ENCODE results near the gene METAP1.
"Not testable (repeated sequence)": the region's sequence is repeated elsewhere in the genome, so short reads cannot be mapped to it uniquely, and the experiment has no call there.

The METAP1 gene

GRCh38 chr4:98995183-98996055 is at the start of gene METAP1:
Gene METAP1, plus strand, starts transcription at chr4:98995721. Its CDS starts 33 bp downstream, at chr4:98995754.
- in situ Hi-C loops (cut with MboI; ENCODE audit: low sequenced_read_pairs) = no loop called here

GRCh38 chr4:98946359-98946758 is 49.2 kb upstream of the METAP1 start:
- in situ Hi-C loops (cut with MboI; ENCODE audit: low sequenced_read_pairs) = no loop called here

GRCh38 chr4:98950925-98951324 is 44.6 kb upstream of the METAP1 start:
- in situ Hi-C loops (cut with MboI; ENCODE audit: low sequenced_read_pairs) = no loop called here

DNA sequence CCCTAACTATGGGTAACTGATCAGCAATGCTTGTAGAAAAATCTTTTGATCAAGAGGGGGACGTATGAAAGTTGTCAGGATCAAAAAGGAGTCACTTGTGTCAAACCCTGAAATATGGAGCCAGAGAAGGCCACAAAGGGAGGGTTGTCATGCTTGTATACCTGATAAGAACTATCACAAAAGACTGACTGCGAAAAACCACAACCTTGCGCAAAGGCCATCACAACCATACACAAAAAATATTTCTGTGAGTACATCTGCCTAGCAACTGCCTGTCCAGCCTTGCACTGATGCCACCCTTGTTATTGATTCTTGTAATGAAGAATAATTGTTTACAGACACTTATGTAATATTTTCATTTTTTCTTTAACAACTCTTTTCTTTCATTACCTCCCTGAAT is 43.8 kb upstream of the METAP1 start:
- in situ Hi-C loops (cut with MboI; ENCODE audit: low sequenced_read_pairs) = no loop called here

DNA sequence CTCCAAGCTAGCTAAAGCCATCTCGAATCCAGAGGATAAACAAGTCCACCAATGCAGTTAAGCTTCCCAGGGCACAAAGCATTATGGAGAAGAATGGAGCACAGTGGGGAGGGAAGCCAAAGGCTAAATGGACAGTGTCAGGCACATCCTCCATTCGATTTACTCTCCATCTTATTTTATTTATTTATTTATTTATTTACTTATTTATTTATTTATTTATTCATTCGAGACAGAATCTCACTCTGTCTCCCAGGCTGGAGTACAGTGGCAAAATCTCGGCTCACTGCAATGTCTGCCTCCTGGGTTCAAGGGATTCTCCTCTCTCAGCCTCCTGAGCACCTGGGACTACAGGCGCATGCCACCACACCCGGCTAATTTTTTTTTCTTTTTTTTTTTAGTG is 40.3 kb upstream of the METAP1 start:
- in situ Hi-C loops (cut with MboI; ENCODE audit: low sequenced_read_pairs) = no loop called here

DNA sequence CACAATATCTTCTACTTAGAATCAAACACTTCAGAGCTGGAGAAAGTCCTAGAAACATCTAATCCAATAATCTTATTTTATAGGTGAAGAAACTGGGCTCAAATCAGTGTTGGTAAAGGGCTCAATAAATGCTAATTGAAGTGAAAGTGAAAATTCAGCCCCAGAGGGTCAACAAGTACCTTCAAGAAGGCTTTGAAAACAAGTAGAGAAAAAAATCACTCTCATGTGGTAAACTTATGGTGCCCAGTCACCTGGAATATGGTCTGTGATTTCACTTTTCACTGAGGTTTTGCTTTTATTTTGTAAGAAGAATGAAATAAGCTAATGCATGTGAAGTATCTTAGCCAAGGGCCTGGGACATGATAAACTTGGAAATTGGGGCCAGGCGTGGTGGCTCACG is 37.5 kb upstream of the METAP1 start:
- in situ Hi-C loops (cut with MboI; ENCODE audit: low sequenced_read_pairs) = no loop called here

- in situ Hi-C loops (cut with MboI; ENCODE audit: low sequenced_read_pairs) = no loop called here
These were observed 36.1 kb upstream of the METAP1 start for GRCh38 chr4:98959411-98959810.

DNA sequence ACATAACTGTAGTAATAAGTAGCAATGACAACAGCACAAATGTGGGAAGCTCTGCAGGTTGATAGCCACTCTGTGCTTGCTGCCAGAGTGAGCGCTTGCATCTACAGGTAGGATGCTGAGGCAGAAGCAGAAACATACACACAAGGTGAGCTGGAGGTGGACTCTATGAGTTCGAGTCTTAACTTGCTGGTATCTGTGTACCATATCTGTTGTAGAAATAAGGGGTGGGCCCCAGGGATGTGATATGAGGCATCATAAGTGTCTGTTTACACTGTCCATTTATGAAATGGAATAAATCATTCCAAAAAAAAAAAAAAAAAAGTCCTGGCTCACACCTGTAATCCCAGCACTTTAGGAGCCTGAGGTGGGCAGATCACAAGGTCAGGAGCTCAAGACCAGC is 33.8 kb upstream of the METAP1 start:
- in situ Hi-C loops (cut with MboI; ENCODE audit: low sequenced_read_pairs) = no loop called here

- in situ Hi-C loops (cut with MboI; ENCODE audit: low sequenced_read_pairs) = no loop called here
These were observed 31.7 kb upstream of the METAP1 start for GRCh38 chr4:98963538-98964433.

DNA sequence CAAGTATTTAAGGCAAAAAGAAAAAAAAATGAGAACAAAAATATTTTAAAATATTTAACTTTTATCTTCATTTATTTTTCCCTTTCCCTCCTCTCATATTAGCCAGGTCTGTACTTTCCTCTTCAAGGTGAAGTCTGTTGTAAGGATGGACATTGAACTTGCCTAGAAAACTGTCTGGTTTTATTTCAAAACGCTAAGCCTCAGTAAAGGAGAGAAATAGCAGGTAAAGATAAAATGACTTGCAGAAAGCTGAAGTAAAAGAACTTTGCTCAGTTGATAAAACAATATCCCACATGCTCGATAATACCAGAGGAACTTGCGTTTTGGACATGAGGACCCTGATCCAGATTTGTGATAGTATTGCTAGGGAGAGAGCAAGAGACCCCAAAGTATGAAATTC is 28.6 kb upstream of the METAP1 start:
- in situ Hi-C loops (cut with MboI; ENCODE audit: low sequenced_read_pairs) = no loop called here

GRCh38 chr4:98967786-98968329 is 27.7 kb upstream of the METAP1 start:
- in situ Hi-C loops (cut with MboI; ENCODE audit: low sequenced_read_pairs) = no loop called here

DNA sequence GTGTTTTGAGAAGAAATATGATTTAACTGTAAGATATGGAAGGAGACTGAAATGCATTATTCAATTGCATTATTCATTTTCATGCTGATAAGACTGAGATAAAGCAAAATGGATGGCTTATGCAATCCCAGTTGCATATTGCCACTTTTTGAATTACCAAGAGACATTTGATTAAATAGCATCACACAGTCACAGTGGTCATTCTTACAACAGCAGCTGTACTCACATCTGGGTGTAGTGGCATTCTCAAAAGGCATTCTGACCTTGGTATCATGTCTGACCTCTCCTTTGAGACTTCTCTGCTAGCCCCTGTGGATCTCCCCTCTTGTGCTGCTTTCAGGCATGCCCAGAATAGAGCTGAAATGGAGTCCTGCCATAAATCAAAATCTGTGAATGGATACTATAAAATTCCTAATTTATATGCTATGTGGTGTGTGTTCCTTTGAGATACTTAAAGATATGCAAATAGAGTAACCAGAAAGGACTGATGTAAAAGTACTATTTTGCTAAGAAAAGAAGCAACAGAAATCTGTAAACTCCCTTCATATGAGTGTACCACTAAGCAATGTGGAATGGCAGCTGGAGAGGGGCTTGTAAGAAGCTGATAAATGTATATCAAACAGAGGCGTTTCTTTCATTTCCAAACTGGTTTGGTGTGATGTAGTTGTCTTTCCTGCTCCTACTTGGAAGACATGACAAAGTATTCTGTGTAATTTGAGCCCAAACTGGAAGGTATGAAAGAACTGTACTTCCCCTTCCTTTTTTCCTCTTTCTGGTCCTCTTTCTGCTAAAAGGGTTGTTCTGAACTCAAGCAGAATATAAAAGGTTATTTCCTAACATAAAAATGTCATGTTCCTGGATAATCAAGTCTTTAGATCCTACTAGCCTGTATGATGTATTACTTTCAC is 25.4 kb upstream of the METAP1 start:
- in situ Hi-C loops (cut with MboI; ENCODE audit: low sequenced_read_pairs) = no loop called here

GRCh38 chr4:98976716-98977115 is 18.8 kb upstream of the METAP1 start:
- in situ Hi-C loops (cut with MboI; ENCODE audit: low sequenced_read_pairs) = no loop called here

DNA sequence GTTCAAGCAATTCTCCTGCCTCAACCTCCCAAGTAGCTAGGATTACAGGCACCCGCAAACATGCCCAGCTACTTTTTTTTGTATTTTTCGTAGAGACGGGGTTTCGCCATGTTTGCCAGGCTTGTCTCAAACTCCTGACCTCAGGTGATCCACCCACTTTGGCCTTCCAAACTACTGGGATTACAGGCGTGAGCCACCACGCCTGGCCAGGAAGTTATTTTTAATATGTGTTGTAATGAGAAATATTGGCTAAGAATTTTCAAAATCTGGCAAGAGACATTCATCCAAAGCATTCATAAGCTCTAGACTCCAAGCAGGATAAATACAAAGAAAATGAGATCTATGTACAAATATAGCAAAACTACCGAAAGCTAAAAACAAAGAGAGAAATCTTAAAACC is 18.0 kb upstream of the METAP1 start:
- in situ Hi-C loops (cut with MboI; ENCODE audit: low sequenced_read_pairs) = no loop called here

DNA sequence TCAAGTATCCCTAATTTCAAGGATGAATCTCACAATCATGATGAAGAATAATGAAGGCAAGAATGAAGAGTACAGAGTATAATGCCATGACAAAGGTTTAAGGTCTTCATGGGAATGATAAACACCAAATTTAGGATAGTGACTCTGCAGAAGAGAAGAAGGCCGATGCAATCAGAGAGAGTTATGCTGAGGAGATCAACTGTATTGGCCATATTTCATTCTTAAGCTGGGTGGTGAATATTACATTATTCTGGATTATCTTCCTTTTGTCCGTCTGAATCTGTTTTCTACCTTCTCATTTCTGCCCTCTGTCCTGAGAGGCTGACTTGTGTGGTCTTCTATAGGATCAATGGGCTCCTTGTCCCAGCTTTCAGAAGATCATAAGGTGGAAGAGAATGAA is 7.8 kb upstream of the METAP1 start:
- in situ Hi-C loops (cut with MboI; ENCODE audit: low sequenced_read_pairs) = no loop called here

DNA sequence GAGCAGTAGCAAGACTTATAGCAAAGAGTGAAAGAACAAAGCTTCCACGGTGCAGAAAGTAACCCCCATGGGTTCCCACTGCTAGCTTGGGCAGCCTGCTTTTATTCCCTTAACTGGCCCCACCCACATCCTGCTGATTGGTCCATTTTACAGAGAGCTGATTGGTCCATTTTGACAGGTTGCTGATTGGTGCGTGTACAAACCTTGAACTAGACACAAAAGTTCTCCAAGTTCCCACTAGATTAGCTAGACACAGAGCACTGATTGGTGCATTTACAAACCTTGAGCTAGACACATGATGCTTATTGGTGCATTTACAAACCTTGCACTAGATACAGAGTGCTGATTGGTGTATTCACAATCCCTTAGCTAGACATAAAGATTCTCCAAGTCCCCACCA is 2.7 kb upstream of the METAP1 start:
- in situ Hi-C loops (cut with MboI; ENCODE audit: low sequenced_read_pairs) = not testable (repeated sequence)

GRCh38 chr4:98993419-98994071 is 2.0 kb upstream of the METAP1 start:
- in situ Hi-C loops (cut with MboI; ENCODE audit: low sequenced_read_pairs) = no loop called here

GRCh38 chr4:98994474-98995182 is 893 bp upstream of the METAP1 start:
- in situ Hi-C loops (cut with MboI; ENCODE audit: low sequenced_read_pairs) = no loop called here

DNA sequence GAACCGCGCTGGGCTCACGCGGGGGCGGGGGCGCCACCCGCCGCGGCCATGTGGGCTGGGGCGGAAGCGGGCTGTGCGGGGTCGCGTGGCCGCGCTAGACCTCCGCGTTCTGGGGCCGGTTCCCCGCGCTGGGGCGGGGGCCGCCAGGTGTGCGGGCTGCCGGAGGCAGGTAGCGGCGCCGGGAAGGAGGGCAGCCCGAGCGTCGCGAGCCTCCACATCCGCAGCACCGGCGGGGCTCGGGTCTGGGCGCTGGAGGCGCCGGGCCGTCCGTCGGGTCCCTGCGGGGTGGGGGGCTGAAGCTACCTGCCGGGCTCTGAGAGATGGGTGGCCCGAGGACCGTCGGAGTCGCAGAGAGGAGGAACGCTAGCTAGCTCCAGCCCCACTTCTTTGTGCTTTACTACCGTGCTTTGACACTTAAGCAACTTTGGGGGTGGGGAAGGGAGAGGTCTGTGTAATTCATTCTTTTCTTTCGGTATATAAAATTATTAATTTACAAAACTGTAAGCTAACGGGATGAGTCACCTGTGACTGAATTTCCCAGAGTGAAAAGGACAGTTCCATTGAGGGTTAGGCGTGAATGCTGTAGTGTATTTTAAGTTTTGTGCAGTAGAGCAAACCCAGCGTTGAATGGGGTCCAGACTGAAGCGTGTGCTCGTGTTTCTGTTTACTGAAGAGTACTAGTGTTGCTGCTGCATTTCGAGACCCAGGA is 689 bp downstream of the METAP1 start:
- in situ Hi-C loops (cut with MboI; ENCODE audit: low sequenced_read_pairs) = no loop called here
